Tibial nerve (tissue), 4 donors: ENCODE data around the gene RNF215.

Source experiments
- CTCF ChIP-seq, 5 experiments: fragments of 200-600 bp in 3 of 5; fragments of 450-650 bp in 2 of 5; sonication (generic) in 3 of 5; IDR thresholded peaks; one replicate each; pipeline ENCODE4 v1.5.1; 2016 to 2019; ENCODE audit warnings: antibody characterized with exemption in 5 of 5, mild to moderate bottlenecking in 3 of 5, moderate library complexity in 2 of 5
- EP300 ChIP-seq, 2 donors: sonication (generic); formaldehyde crosslinking; IDR thresholded peaks; one replicate each; pipeline ENCODE4 v1.6.1; 2017; ENCODE audit warnings: antibody characterized with exemption in 2 of 2, mild to moderate bottlenecking in 1 of 2

- TF ChIP-seq CTCF (IDR thresholded peaks at IDR 0.05) (no peak), EP300 (IDR thresholded peaks at IDR 0.05) (peak in 1 of 2 donors; percentile 76)
Observed at GRCh38 chr22:30422481-30423300, 35.5 kb upstream of the RNF215 start.
